Measurements from ENCODE around the gene NADSYN1. TPM values are rescaled to one million over a fixed set of nuclear protein-coding genes. Genes with fewer than 3 reads are reported as not detected.

Gene NADSYN1
- total RNA-seq, 1 experiment from 2014 or later = 58.2 TPM

GRCh38 chr11:71404209-71404608 lies 48.8 kb upstream of the NADSYN1 start:
- no peaks in the 10 kb centered on the region for H3K36me3 ChIP-seq (ENCODE audit: control insufficient read depth in 1 of 2, insufficient read depth in 2 of 2, low read length in 2 of 2)
- H3K4me2 ChIP-seq (ENCODE audit: low read length) = no peak overlapping the region
- BruUV-seq (replicated peaks) = no TSS peak
- TF ChIP-seq TCF7L2 (IDR thresholded peaks at IDR 0.05; ENCODE audit: borderline replicate concordance, extremely low read depth, insufficient read depth, insufficient read length) (no peak), FOSL1 (IDR thresholded peaks at IDR 0.05; ENCODE audit: low read depth) (no peak), ELF1 (IDR thresholded peaks at IDR 0.05; ENCODE audit: borderline replicate concordance, low read depth) (no peak), EZH2 (IDR thresholded peaks at IDR 0.05) (no peak), CBX3 (IDR thresholded peaks at IDR 0.05; ENCODE audit: low read depth) (no peak), ZFX (IDR thresholded peaks at IDR 0.05) (no peak), ZNF274 (IDR thresholded peaks at IDR 0.05; ENCODE audit: low read depth, low read length) (no peak), SRF (IDR thresholded peaks at IDR 0.05; ENCODE audit: low read depth) (no peak), POLR2A (IDR thresholded peaks at IDR 0.05; ENCODE audit: borderline replicate concordance, extremely low read depth, insufficient read depth, insufficient read length) (no peak), JUND (IDR thresholded peaks at IDR 0.05) (no peak), SIN3A (IDR thresholded peaks at IDR 0.05; ENCODE audit: low read depth) (no peak), ZBTB33 (IDR thresholded peaks at IDR 0.05; ENCODE audit: extremely low read depth, insufficient replicate concordance, low read length) (no peak)
- POLR2A ChIA-PET = no interaction called here
- intact Hi-C loops (cut with micrococcal nuclease) = no loop called here
- no peaks in the 10 kb centered on the region for H4K20me1 ChIP-seq (ENCODE audit: insufficient read depth)
- H3K9me3 ChIP-seq (ENCODE audit: control insufficient read depth in 1 of 2, insufficient read depth in 1 of 2, low read depth in 1 of 2, low read length in 2 of 2) = no peaks in the 10 kb centered on the region
- no peaks in the 10 kb centered on the region for H3K27me3 ChIP-seq (ENCODE audit: insufficient read depth, low read length)
- CTCF ChIA-PET = no interaction called here
- H2AFZ ChIP-seq (ENCODE audit: low read depth, low read length, poor library complexity, severe bottlenecking) = no peak overlapping the region
- no peak overlapping the region for H3K27ac ChIP-seq (ENCODE audit: low read depth, low read length)
- H3K4me1 ChIP-seq (ENCODE audit: control insufficient read depth in 1 of 2, insufficient read depth in 2 of 2, low read length in 2 of 2) = no peaks in the 10 kb centered on the region
- H3K9ac ChIP-seq (ENCODE audit: low read length) = no peak overlapping the region
- H3K9me2 ChIP-seq (ENCODE audit: insufficient read depth) = no peaks in the 10 kb centered on the region
- no peaks in the 10 kb centered on the region for H3K79me2 ChIP-seq (ENCODE audit: insufficient read depth, low read length)
- RAD21 ChIA-PET (ENCODE audit: low non-redundant PET in 1 of 2, low total read pairs in 2 of 2, uncharacterized antibody in 2 of 2, unreplicated experiment in 2 of 2) = no interaction called here
- DNase-seq (ENCODE audit: low read depth, low spot score) (no peak), ATAC-seq (no peak)
- H3K4me3 ChIP-seq (replicated peaks in 1 of 2; ENCODE audit: low read depth in 1 of 2, low read length in 2 of 2) = no peak overlapping the region

Measured in HCT116 (cell line).